HG03460 (cell line): ENCODE measurements around the gene LAMC2.
"Not testable (repeated sequence)": the region's sequence is repeated elsewhere in the genome, so short reads cannot be mapped to it uniquely, and the experiment has no call there.

Source experiments
- ATAC-seq: cut with Tn5 transposase; IDR thresholded peaks from one replicate; pipeline ENCODE4 v1.9.1; 2021; ENCODE audit not compliant: unreplicated experiment

LAMC2 gene

GRCh38 chr1:183236158-183236725 is 50.2 kb downstream of the LAMC2 start:
- no peak for ATAC-seq

- ATAC-seq: no peak
These were observed 51.0 kb downstream of the LAMC2 start for GRCh38 chr1:183237046-183237445.

- no peak for ATAC-seq
These were observed 52.0 kb downstream of the LAMC2 start for GRCh38 chr1:183238071-183238470.

- ATAC-seq: no peak
These were observed 53.2 kb downstream of the LAMC2 start for GRCh38 chr1:183239220-183239742.

GRCh38 chr1:183239793-183240525 is 53.9 kb downstream of the LAMC2 start:
- ATAC-seq: no peak

GRCh38 chr1:183240526-183240825 is 54.4 kb downstream of the LAMC2 start:
- no peak for ATAC-seq

GRCh38 chr1:183240853-183241252 is 54.8 kb downstream of the LAMC2 start:
- ATAC-seq: not testable (repeated sequence)

GRCh38 chr1:183241471-183241870 is 55.4 kb downstream of the LAMC2 start:
- no peak for ATAC-seq

- ATAC-seq: no peak
These were observed 56.5 kb downstream of the LAMC2 start for GRCh38 chr1:183242556-183242955.

GRCh38 chr1:183243161-183244050 is 57.3 kb downstream of the LAMC2 start:
- ATAC-seq: no peak

- ATAC-seq: no peak
These were observed 58.4 kb downstream of the LAMC2 start for GRCh38 chr1:183244466-183244865.

- ATAC-seq: no peak
These were observed 59.3 kb downstream of the LAMC2 start for GRCh38 chr1:183245357-183245756.

- ATAC-seq: no peak
These were observed 60.4 kb downstream of the LAMC2 start for GRCh38 chr1:183246436-183246835.

- no peak for ATAC-seq
These were observed 61.0 kb downstream of the LAMC2 start for GRCh38 chr1:183247066-183247465.

- ATAC-seq: no peak
These were observed 61.4 kb downstream of the LAMC2 start for GRCh38 chr1:183247484-183247883.

GRCh38 chr1:183247931-183248330 is 61.9 kb downstream of the LAMC2 start:
- ATAC-seq: no peak

- ATAC-seq: no peak
These were observed 63.1 kb downstream of the LAMC2 start for GRCh38 chr1:183248989-183249691.

GRCh38 chr1:183249941-183250452 is 63.9 kb downstream of the LAMC2 start:
- ATAC-seq: no peak

GRCh38 chr1:183251101-183251958 is 65.3 kb downstream of the LAMC2 start:
- ATAC-seq: no peak

GRCh38 chr1:183251959-183252450 is 65.9 kb downstream of the LAMC2 start:
- ATAC-seq: no peak
